IMR-90 (cell line): ENCODE results near the gene PLOD3. TPM values are rescaled to one million over a fixed set of nuclear protein-coding genes. Genes with fewer than 3 reads are reported as not detected.

Experiments
- ATAC-seq: fragments of 200-7000 bp; cut with Tn5 transposase; 2 replicates; pipeline ENCODE4 v1.9.1; 2020; ENCODE audit warnings: low read depth, mild to moderate bottlenecking, moderate library complexity
- BruUV-seq: library from RNA; stranded (reverse); fragments of 400-500 nt; replicated peaks from 2 replicates; lab custom pipeline; 2021; lab: Mats Ljungman, UMichigan
- CTCF ChIA-PET: fragments of 300-600 bp; formaldehyde crosslinking; extraction: SDS; loops from one replicate; lab custom pipeline; 2021; ENCODE audit warnings: antibody characterized with exemption; lab: Yijun Ruan, JAX
- POLR2A ChIA-PET: fragments of 300-600 bp; sonication (Branson Sonifier 250); formaldehyde crosslinking; loops from one replicate; lab custom pipeline; 2022; ENCODE audit warnings: antibody characterized with exemption; ENCODE audit not compliant: unreplicated experiment; lab: Charles Lee
- DNase-seq: peaks from one replicate; pipeline ENCODE4 v3.0.0; 2013
- H2AFZ ChIP-seq: replicated peaks from 2 replicates; pipeline ENCODE3; 2013; ENCODE audit warnings: low read length, mild to moderate bottlenecking; ENCODE audit not compliant: poor library complexity
- H2AK5ac ChIP-seq: 2 replicates; pipeline ENCODE4 v1.6.1; 2013; ENCODE audit warnings: low read depth, low read length, inconsistent platforms
- H2AK9ac ChIP-seq: replicated peaks from 2 replicates; pipeline ENCODE3; 2013; ENCODE audit warnings: mild to moderate bottlenecking, low read depth, low read length, moderate library complexity; ENCODE audit not compliant: poor library complexity
- H2BK120ac ChIP-seq: 2 replicates; pipeline ENCODE4 v1.6.1; 2013; ENCODE audit warnings: low read depth, low read length, inconsistent platforms
- H2BK15ac ChIP-seq: 3 replicates; pipeline ENCODE4 v1.6.1; 2013; ENCODE audit warnings: low read depth, low read length, inconsistent platforms
- H2BK20ac ChIP-seq: 2 replicates; pipeline ENCODE4 v1.6.1; 2013; ENCODE audit warnings: low read depth, mild to moderate bottlenecking, inconsistent platforms, low read length, moderate library complexity
- H2BK5ac ChIP-seq: 2 replicates; pipeline ENCODE4 v1.6.1; 2013; ENCODE audit warnings: mild to moderate bottlenecking, low read depth, low read length, inconsistent platforms; ENCODE audit not compliant: poor library complexity, severe bottlenecking
- H3K14ac ChIP-seq: replicated peaks from 2 replicates; pipeline ENCODE4 v1.6.1; 2013; ENCODE audit warnings: low read depth, low read length, inconsistent platforms
- H3K18ac ChIP-seq: 2 replicates; pipeline ENCODE4 v1.6.1; 2013; ENCODE audit warnings: low read depth, low read length, control low read depth
- H3K23ac ChIP-seq: 2 replicates; pipeline ENCODE4 v1.6.1; 2013; ENCODE audit warnings: low read depth, low read length, inconsistent platforms
- H3K27ac ChIP-seq: 2 replicates; pipeline ENCODE4 v1.5.1; 2013; ENCODE audit warnings: mild to moderate bottlenecking, control low read depth, low read length; ENCODE audit not compliant: insufficient read depth
- H3K27me3 ChIP-seq: 2 replicates; pipeline ENCODE4 v1.6.1; 2013; ENCODE audit warnings: low read length; ENCODE audit not compliant: control insufficient read depth, insufficient read depth
- H3K36me3 ChIP-seq: 2 replicates; pipeline ENCODE4 v1.6.1; 2013; ENCODE audit warnings: low read length, mixed read lengths; ENCODE audit not compliant: control insufficient read depth, insufficient read depth
- H3K4ac ChIP-seq: 2 replicates; pipeline ENCODE4 v1.6.1; 2013; ENCODE audit warnings: low read depth, low read length, inconsistent platforms
- H3K4me1 ChIP-seq: 2 replicates; pipeline ENCODE4 v1.6.1; 2013; ENCODE audit warnings: low read length, mixed read lengths; ENCODE audit not compliant: control insufficient read depth, insufficient read depth
- H3K4me2 ChIP-seq: 2 replicates; pipeline ENCODE4 v1.6.1; 2013; ENCODE audit warnings: low read depth, mild to moderate bottlenecking, control low read depth, low read length, moderate library complexity
- H3K4me3 ChIP-seq: 2 replicates; pipeline ENCODE4 v1.5.1; 2013; ENCODE audit warnings: low read depth, mild to moderate bottlenecking, control low read depth, low read length, moderate library complexity; ENCODE audit not compliant: insufficient read depth
- H3K56ac ChIP-seq: 2 replicates; pipeline ENCODE4 v1.6.1; 2013; ENCODE audit warnings: low read length, inconsistent platforms; ENCODE audit not compliant: insufficient read depth; ENCODE audit errors: extremely low read depth
- H3K79me1 ChIP-seq, 2 experiments: 2 replicates each; pipeline ENCODE4 v1.6.1; 2013; ENCODE audit warnings: low read length in 2 of 2, inconsistent platforms in 1 of 2, low read depth in 1 of 2
- H3K9ac ChIP-seq: 2 replicates; pipeline ENCODE4 v1.6.1; 2013; ENCODE audit warnings: low read depth, low read length, control low read depth
- H3K9me1 ChIP-seq: 2 replicates; pipeline ENCODE4 v1.6.1; 2013; ENCODE audit warnings: low read length, inconsistent platforms; ENCODE audit not compliant: insufficient read depth
- H3K9me3 ChIP-seq: 2 replicates; pipeline ENCODE4 v1.6.1; 2013; ENCODE audit warnings: low read length; ENCODE audit not compliant: control insufficient read depth, insufficient read depth
- H4K20me1 ChIP-seq: 2 replicates; pipeline ENCODE4 v1.6.1; 2013; ENCODE audit warnings: low read length, inconsistent platforms; ENCODE audit not compliant: insufficient read depth
- H4K5ac ChIP-seq: 2 replicates; pipeline ENCODE4 v1.6.1; 2013; ENCODE audit warnings: mild to moderate bottlenecking, low read depth, low read length, control low read depth
- H4K8ac ChIP-seq, 2 experiments: 2 replicates each; pipeline ENCODE4 v1.6.1; 2013; ENCODE audit warnings: low read depth in 2 of 2, low read length in 2 of 2, control low read depth in 1 of 2, inconsistent platforms in 1 of 2
- H4K91ac ChIP-seq: 2 replicates; pipeline ENCODE4 v1.6.1; 2013; ENCODE audit warnings: low read depth, low read length, inconsistent platforms; ENCODE audit not compliant: insufficient read depth
- BHLHE40 ChIP-seq: fragments of 150-350 bp; IDR thresholded peaks from 2 replicates; pipeline ENCODE4 v1.6.1; 2016; ENCODE audit warnings: mild to moderate bottlenecking, low read depth, low read length
- CHD1 ChIP-seq: IDR thresholded peaks from 2 replicates; pipeline ENCODE4 v1.6.1; 2012; ENCODE audit warnings: low read depth, low read length, improper control_type of control experiment
- CTCF ChIP-seq: conservative IDR thresholded peaks from 2 replicates; pipeline ENCODE4 v1.5.1; 2012; ENCODE audit warnings: mild to moderate bottlenecking, low read depth, low read length, improper control_type of control experiment
- MAZ ChIP-seq: IDR thresholded peaks from 2 replicates; pipeline ENCODE4 v1.6.1; 2012; ENCODE audit warnings: low read depth, mild to moderate bottlenecking, low read length, improper control_type of control experiment, moderate library complexity, borderline replicate concordance
- NFE2L2 ChIP-seq: fragments of 150-350 bp; IDR thresholded peaks from 2 replicates; pipeline ENCODE4 v1.6.1; 2016; ENCODE audit warnings: low read depth, mild to moderate bottlenecking, low read length
- RCOR1 ChIP-seq: IDR thresholded peaks from 2 replicates; pipeline ENCODE4 v1.6.1; 2012; ENCODE audit warnings: mild to moderate bottlenecking, low read length, improper control_type of control experiment; ENCODE audit not compliant: insufficient replicate concordance
- WGBS, 2 experiments: methylation state at CpG; one replicate each; pipeline versions ENCODE4 v1.1.5 to v1.1.7; 2013; ENCODE audit warnings: missing lambda C conversion rate in 2 of 2; ENCODE audit not compliant: insufficient read length in 1 of 2; ENCODE audit errors: extremely low coverage in 2 of 2; 5-methylcytosine and 5-hydroxymethylcytosine counted together
- dilution Hi-C: fragments of 300-500 bp; cut with HindIII; formaldehyde crosslinking; loops from one replicate; pipeline ENCODE4 v1.14.3; 2018; ENCODE audit warnings: low sequenced_read_pairs; ENCODE audit not compliant: unreplicated experiment
- in situ Hi-C: fragments of 300-500 bp; cut with MboI; formaldehyde crosslinking; loops from 3 replicates; pipeline ENCODE4 v1.14.3; 2019; ENCODE audit warnings: low sequenced_read_pairs, inconsistent platforms, mixed read lengths
- intact Hi-C: fragments of 100-400 bp; cut with micrococcal nuclease; formaldehyde crosslinking; loops from 2 replicates; pipeline ENCODE4 v1.10.0; 2022
- polyA plus RNA-seq, 3 experiments: library from polyadenylated mRNA; depleted of rRNA; stranded (reverse); fragments of >200 nt; gene quantifications; 2 replicates each; pipeline ENCODE4 v1.2.3, GENCODE V29; 2012; ENCODE audit warnings: low replicate concordance in 1 of 3
- total RNA-seq: library from RNA; depleted of rRNA; stranded (reverse); fragments of >200 nt; gene quantifications from 2 replicates; pipeline ENCODE4 v1.2.3, GENCODE V29; 2012

Gene PLOD3
- total and polyA plus RNA-seq, 2 of the 4 experiments (the other 2 are of a cell fraction): 21.7 to 159 TPM

GRCh38 chr7:101195884-101196283 lies 21.5 kb downstream of the PLOD3 start:
- Histone ChIP-seq H3K9ac (no peak overlapping the region), H4K5ac (no peak overlapping the region), H3K4ac (no peak overlapping the region), H3K9me3 (0 out of 2 replicates have a peak, but pooled peaks cover 2% of the 10 kb centered on the region), H3K27ac (no peak overlapping the region), H3K56ac (no peak overlapping the region), H4K8ac (no peak overlapping the region), H3K18ac (no peak overlapping the region), H2BK120ac (no peak overlapping the region), H3K4me2 (no peak overlapping the region), H2BK15ac (no peak overlapping the region), H2AFZ (no peak overlapping the region), H3K14ac (no peak overlapping the region), H4K91ac (no peak overlapping the region), H3K23ac (no peak overlapping the region), H4K20me1 (no peaks in the 10 kb centered on the region), H3K27me3 (peaks cover 24% of the 10 kb centered on the region), H2BK20ac (no peak overlapping the region), H3K79me1 (no peaks in the 10 kb centered on the region), H2BK5ac (no peak overlapping the region), H2AK9ac (no peak overlapping the region), H3K4me1 (no peaks in the 10 kb centered on the region), H3K36me3 (no peaks in the 10 kb centered on the region), H3K4me3 (no peak overlapping the region), H3K9me1 (no peaks in the 10 kb centered on the region; the same call in 1 of the 2 replicates), H2AK5ac (no peak overlapping the region)
- intact Hi-C loops (no loop called here), dilution Hi-C loops (no loop called here), in situ Hi-C loops (no loop called here)
- ATAC-seq (no peak), DNase-seq (no peak)
- ChIA-PET CTCF (interaction anchor here (0.5 kb wide), 1 partner anchor 39 kb away, joined by 3 read pairs; no protein-coding TSS in a partner anchor), POLR2A (no interaction called here)
- no TSS peak for BruUV-seq
- TF ChIP-seq NFE2L2 (no peak), MAZ (no peak), CHD1 (no peak), RCOR1 (no peak), BHLHE40 (no peak), CTCF (no peak)
- WGBS, 2 experiments: 72% methylated on average over 9 of the region's 17 CpGs; no CpG with 5 or more reads in 1 of the 2 experiments
